ENCODE measurements around the gene CALHM4.

Gene CALHM4

DNA sequence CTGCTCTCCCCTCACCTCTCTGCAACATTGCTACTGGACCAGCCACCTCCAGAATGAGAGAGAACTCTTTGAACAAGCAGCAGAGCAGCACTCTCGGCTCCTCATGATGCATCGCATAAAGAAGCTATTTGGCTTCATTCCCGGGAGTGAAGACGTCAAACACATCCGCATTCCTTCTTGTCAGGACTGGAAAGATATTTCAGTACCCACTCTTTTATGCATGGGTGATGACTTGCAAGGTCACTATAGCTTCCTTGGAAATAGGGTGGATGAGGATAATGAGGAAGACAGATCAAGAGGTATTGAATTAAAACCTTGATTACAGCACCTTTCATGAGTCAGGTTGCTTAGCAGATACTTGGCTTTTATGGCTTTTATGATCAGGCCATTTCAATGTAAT lies 4.3 kb downstream of the CALHM4 start:
- Histone ChIP-seq H2AFZ (ENCODE audit: low read length) (no peak overlapping the region), H3K4me3 (ENCODE audit: low read length) (no peak overlapping the region), H3K27ac (ENCODE audit: low read length) (no peak overlapping the region), H3K27me3 (replicated peaks; ENCODE audit: insufficient read depth, low read length) (no peaks in the 10 kb centered on the region), H3K9me2 (replicated peaks; ENCODE audit: insufficient read depth, low read length) (no peaks in the 10 kb centered on the region), H3K4me2 (ENCODE audit: low read depth, low read length) (no peak overlapping the region), H3F3A (ENCODE audit: insufficient read depth, low read length) (no peaks in the 10 kb centered on the region), H3K9ac (ENCODE audit: low read length) (no peak overlapping the region), H3K36me3 (replicated peaks; ENCODE audit: insufficient read depth, low read length) (no peaks in the 10 kb centered on the region), H3K4me1 (ENCODE audit: low read length) (no peaks in the 10 kb centered on the region), H4K20me1 (ENCODE audit: insufficient read depth, low read length) (no peaks in the 10 kb centered on the region), H3K79me2 (ENCODE audit: low read length) (no peaks in the 10 kb centered on the region), H3K9me3 (replicated peaks; ENCODE audit: insufficient read depth, low read length) (no peaks in the 10 kb centered on the region)
- no peak for TF ChIP-seq CTCF (IDR thresholded peaks at IDR 0.05; ENCODE audit: low read length)
- TF ChIP-seq EZH2phosphoT487 (IDR thresholded peaks at IDR 0.05; ENCODE audit: low read length) = no peak
- no peak for TF ChIP-seq EZH2 (optimal IDR thresholded peaks at IDR 0.05; ENCODE audit: low read depth, low read length)
- DNase-seq = no peak

DNA sequence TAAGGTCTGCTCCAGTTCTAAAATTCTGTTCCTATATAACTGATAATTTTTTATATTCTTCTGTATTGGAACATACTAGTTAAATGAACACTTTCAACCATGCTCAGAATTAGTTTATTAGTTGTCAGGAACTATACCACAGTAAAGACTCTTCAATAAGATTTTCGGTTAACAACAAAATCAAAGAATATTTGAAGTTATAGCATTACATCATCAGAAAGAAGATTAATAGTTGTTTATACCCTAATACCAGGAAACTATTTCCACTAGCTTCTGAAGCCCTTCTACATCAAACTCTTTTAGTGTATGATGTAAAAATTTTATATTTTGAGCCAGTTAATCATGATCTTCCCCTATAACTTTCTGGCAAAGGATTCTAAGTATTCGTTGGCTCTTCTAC lies 6.6 kb downstream of the CALHM4 start:
- Histone ChIP-seq H3K27me3 (replicated peaks; ENCODE audit: insufficient read depth, low read length) (no peaks in the 10 kb centered on the region), H3K27ac (ENCODE audit: low read length) (no peak overlapping the region), H3K4me3 (ENCODE audit: low read length) (no peak overlapping the region), H3K79me2 (ENCODE audit: low read length) (no peaks in the 10 kb centered on the region), H3F3A (ENCODE audit: insufficient read depth, low read length) (no peaks in the 10 kb centered on the region), H3K4me2 (ENCODE audit: low read depth, low read length) (no peak overlapping the region), H3K9me2 (replicated peaks; ENCODE audit: insufficient read depth, low read length) (no peaks in the 10 kb centered on the region), H3K36me3 (replicated peaks; ENCODE audit: insufficient read depth, low read length) (no peaks in the 10 kb centered on the region), H2AFZ (ENCODE audit: low read length) (no peak overlapping the region), H3K4me1 (ENCODE audit: low read length) (no peaks in the 10 kb centered on the region), H4K20me1 (ENCODE audit: insufficient read depth, low read length) (no peaks in the 10 kb centered on the region), H3K9ac (ENCODE audit: low read length) (no peak overlapping the region), H3K9me3 (replicated peaks; ENCODE audit: insufficient read depth, low read length) (no peaks in the 10 kb centered on the region)
- TF ChIP-seq CTCF (IDR thresholded peaks at IDR 0.05; ENCODE audit: low read length) = no peak
- TF ChIP-seq EZH2phosphoT487 (IDR thresholded peaks at IDR 0.05; ENCODE audit: low read length) = no peak
- TF ChIP-seq EZH2 (optimal IDR thresholded peaks at IDR 0.05; ENCODE audit: low read depth, low read length) = no peak
- DNase-seq = no peak

- no peak overlapping the region for H3K27ac ChIP-seq (ENCODE audit: low read length)
- no peak overlapping the region for H3K4me2 ChIP-seq (ENCODE audit: low read depth, low read length)
- H3K4me3 ChIP-seq (ENCODE audit: low read length) = no peak overlapping the region
- H3K9ac ChIP-seq (ENCODE audit: low read length) = no peak overlapping the region
- H3K9me3 ChIP-seq (replicated peaks; ENCODE audit: insufficient read depth, low read length) = no peaks in the 10 kb centered on the region
- DNase-seq = peak; percentile 55
- H4K20me1 ChIP-seq (ENCODE audit: insufficient read depth, low read length) = no peaks in the 10 kb centered on the region
- no peaks in the 10 kb centered on the region for H3K9me2 ChIP-seq (replicated peaks; ENCODE audit: insufficient read depth, low read length)
- no peak overlapping the region for H2AFZ ChIP-seq (ENCODE audit: low read length)
- H3K36me3 ChIP-seq (replicated peaks; ENCODE audit: insufficient read depth, low read length) = no peaks in the 10 kb centered on the region
- TF ChIP-seq CTCF (IDR thresholded peaks at IDR 0.05; ENCODE audit: low read length) = peak; percentile 92
- TF ChIP-seq EZH2 (optimal IDR thresholded peaks at IDR 0.05; ENCODE audit: low read depth, low read length) = no peak
- no peak for TF ChIP-seq EZH2phosphoT487 (IDR thresholded peaks at IDR 0.05; ENCODE audit: low read length)
- no peaks in the 10 kb centered on the region for H3F3A ChIP-seq (ENCODE audit: insufficient read depth, low read length)
- H3K79me2 ChIP-seq (ENCODE audit: low read length) = no peaks in the 10 kb centered on the region
- H3K27me3 ChIP-seq (replicated peaks; ENCODE audit: insufficient read depth, low read length) = no peaks in the 10 kb centered on the region
- no peaks in the 10 kb centered on the region for H3K4me1 ChIP-seq (ENCODE audit: low read length)
Measured at GRCh38 chr6:116561377-116562018, 7.9 kb downstream of the CALHM4 start.

Data from MM.1S (cell line).